SKM-1 (cell line): Measurements from ENCODE around the gene ZNF324.
A peak's percentile ranks its signal among the peaks of the same experiment; 100 is the strongest.
"Not testable (repeated sequence)": the region's sequence is repeated elsewhere in the genome, so short reads cannot be mapped to it uniquely, and the experiment has no call there.

Source experiments
- DNase-seq: peaks from one replicate; lab custom pipeline; 2025; ENCODE audit not compliant: unreplicated experiment; lab: John Stamatoyannopoulos, UW

Gene ZNF324

DNA sequence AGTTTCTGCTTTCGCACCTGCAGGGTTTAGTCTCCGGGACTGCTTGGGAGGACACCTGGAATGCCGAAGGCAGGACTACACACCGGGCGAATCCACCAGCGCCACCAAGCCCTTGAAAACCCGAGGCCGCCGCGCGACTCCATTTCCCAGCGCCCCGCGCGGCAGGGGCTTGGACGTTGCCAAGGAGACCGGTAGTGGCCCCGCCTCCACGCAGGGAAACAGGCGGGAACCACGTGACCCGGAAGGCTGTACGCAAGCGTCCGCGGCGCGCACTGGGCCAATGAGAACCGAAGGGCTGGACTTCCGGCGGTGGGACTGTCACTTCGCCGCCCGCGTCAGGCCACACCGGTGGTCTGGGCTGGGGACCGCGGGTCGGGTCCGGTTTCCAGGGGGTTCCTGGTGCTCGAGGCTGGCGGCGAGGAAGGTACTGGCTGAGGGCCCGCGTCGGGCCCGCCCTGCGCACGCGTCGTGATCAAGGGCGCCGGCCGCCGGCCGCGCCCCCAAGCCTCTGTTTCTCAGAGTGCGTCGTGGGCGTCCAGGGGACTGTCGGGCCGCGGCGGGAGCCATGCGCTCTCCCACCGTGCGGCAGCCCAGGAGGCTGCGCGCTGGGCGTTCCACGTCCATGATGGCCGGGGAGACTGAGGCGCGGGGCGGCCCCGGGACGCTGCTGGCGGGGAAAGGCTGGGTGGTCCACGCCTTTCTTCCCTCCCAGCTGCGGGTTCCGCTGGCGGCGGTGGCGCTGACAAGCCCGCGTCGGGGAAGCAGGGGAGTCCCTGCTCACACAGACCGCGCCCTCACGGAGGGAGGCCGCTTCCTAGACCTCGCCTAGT lies at the start of gene ZNF324:
Gene ZNF324, plus strand, starts transcription at position 321 of the 830 bp plus-strand sequence. CDS start 2,106 bp downstream, outside the sequence.
- peak; percentile 44 for DNase-seq

DNA sequence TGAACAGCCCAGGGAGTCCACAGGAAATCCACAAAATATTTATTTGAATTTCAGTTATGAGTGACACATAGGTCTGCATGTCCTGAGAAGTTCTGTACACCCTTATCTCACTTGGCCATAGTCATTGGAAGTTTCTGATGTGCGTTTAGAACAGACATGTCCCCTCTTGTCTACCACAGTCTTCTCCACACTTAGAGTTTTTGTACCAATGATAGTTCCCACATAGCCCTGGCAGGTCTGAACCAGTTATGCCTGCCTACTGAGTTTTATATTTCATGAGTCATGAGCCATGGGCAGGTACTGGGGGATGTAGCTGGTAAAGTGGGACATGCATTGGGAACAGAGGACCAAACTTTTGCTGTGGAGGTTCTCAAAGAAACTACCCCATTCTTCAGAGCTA lies 38.3 kb upstream of the ZNF324 start:
- DNase-seq = no peak

DNA sequence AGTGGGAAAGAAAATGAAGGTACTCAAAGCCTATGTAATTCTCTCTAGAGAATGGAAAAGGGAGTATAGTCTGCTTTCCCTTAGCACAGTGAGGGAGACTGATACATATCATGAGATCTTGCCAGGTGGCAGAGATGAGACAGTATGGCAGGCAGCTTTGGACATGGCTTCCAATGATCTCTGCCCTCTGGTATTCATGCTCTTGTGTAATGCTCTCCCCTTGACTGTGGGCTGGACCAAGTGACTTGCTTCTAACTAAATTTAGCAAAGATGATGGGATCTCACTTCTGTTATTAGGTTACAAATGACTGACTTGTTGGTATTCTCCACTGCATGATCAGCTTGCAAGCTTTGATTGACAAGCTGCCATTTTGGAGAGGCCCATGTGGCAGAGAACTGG lies 37.1 kb upstream of the ZNF324 start:
- DNase-seq = no peak

DNA sequence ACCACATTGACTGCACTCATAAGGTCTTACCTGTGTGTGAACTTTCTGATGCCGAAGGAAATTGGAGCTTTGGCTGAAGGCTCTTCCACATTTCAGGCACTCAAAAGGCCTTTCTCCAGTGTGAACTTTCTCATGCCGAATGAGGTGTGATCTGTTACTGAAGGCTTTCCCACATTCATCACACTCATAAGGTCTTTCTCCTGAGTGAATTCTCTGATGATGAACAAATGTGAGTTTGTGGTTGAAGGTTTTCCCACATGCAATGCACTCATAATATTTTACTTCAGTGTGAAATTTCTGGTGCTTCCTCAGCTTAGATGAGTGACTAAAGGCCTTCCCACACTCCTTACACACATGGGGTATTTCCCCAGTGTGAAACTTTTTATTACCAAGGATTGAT lies 32.7 kb upstream of the ZNF324 start:
- no peak for DNase-seq

DNA sequence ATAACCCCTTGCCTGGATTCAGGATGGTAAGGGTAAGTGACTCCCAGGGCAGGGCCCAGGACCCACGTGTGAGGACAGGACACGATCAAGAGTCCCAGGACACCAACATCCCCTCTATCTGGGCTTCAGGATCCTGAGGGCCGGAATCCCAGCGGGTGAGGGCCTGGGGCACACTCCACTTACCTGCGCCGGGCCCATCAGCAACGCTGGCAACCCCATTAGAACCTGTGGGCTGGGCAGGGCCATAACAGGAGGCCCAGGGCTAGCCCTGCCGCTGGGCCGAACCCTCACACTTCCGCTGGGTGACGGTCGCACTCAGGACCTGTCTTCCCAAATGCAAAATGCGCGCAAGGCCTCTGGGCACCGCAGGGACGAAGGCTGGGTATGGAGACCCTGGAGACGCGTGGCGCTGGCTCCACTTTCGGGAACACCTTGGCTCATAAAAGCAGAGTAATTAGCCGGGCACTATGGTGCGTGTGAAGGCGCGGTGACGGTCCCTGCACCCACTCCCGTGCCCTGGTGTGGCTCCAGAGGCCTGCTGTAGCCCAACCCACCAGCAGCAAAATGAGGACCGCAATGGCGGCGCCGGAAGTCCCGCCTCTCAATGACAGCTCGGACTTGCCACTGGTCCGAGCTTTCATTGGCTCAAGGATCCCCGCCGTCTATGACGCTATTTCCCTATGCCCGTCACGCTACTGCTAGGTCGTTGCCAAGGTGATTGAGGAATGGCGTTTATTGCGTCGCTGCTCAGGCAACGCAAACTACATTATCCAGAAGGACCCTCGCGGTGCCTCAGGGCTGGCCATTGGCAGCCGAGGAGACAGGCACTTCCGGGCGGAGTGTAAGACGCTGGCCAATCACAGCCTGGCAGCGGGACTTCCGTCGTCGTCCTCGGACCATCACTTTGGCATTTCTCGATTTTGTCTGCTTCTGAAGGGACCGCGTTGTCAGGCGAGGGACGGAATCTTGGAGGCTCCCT lies 27.0 kb upstream of the ZNF324 start, which contains the start of gene ZNF132:
Gene ZNF132, minus strand, starts transcription at position 578 of the 979 bp plus-strand sequence. Its CDS starts 332 bp downstream, at position 246.
- no peak for DNase-seq

DNA sequence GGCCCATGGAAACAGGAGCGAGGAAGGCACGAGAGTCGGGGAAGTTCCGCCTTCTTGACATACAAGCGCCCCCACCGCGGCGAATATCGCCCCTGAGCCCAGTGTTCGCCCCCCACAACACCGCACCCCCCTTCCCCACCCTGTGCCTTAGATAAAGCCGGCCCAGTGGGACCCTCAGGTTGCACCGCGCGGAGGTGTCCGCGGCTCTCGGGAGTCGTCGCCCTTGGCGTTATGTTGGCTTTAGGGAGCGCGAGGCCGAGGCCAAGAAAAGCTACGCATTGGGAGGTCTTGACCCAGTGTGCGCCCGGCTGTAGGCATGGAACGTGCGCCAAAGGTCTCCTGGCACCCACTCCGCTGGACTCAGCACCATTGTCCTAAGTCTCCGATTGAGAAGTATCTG lies 26.3 kb upstream of the ZNF324 start:
- no peak for DNase-seq

DNA sequence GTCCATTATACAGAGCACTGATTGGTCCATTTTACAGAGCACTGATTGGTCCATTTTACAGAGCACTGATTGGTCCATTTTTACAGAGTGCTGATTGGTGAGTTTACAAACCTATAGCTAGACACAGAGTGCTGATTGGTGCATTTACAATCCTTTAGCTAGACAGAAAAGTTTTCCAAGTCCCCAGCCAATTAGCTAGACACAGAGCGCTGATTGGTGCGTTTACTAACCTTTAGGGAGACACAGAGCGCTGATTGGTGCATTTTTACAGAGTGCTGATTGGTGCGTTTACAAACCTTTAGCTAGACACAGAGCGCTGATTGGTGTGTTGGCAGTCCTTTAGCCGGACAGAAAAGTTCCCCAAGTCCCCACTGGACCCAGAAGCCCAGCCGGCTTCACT lies 23.9 kb upstream of the ZNF324 start:
- DNase-seq = not testable (repeated sequence)

DNA sequence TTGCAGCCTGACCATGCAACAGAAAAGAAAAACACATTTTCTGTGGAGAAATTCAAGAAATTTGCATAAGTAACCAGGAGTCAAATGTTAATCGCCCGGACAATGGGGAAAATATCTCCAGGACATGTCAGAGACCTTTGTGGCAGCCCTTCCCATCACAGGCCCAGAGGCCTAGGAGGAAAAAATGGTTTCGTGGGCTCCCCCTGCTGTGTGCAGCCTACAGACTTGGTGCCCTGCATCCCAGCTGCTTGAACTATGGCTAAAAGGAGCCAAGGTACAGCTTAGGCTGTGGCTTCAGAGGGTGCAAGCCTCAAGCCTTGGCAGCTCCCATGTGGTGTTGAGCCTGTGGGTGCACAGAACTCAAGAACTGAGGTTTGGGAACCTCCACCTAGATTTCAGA lies 18.0 kb upstream of the ZNF324 start:
- DNase-seq = not testable (repeated sequence)

DNA sequence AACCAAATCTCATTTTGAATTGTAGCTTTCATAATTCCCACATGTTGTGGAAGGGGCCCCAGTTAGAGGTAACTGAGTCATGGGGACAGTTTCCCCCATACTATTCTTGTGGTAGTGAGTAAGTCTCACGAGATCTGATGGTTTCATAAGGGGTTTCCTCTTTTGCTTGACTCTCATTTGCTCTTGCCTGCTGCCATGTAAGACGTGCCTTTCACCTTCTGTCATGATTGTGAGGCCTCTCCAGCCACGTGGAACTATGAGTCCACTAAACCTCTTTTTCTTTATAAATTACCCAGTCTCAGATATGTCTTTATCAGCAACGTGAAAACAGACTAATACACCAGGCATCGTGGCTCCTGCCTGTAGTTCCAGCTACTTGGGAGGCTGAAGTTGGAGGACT lies 16.9 kb upstream of the ZNF324 start:
- DNase-seq = not testable (repeated sequence)

DNA sequence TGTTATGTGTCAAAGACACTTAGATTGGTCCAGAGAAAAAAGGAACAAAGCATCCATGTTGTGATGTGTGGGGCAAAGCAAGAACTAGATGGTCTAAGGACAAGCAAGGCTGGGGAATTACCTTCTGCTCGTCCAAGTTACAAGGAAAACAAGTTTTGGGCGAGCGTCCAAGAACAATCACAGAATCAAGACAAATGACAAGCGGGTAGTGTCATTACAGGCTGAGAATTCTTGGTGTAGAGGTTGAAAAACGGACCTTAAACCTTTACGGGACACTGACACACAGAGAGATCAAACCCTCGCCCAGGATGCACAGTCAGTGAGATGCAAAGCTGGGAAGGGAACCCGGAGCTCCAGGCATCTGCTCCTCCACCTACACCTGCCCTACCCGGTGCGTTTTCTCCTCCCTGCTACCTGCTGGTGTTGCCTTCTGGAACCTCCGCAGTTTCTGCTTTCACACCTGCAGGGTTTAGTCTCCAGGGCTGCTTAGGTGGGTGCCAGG lies 16.0 kb upstream of the ZNF324 start:
- no peak for DNase-seq

DNA sequence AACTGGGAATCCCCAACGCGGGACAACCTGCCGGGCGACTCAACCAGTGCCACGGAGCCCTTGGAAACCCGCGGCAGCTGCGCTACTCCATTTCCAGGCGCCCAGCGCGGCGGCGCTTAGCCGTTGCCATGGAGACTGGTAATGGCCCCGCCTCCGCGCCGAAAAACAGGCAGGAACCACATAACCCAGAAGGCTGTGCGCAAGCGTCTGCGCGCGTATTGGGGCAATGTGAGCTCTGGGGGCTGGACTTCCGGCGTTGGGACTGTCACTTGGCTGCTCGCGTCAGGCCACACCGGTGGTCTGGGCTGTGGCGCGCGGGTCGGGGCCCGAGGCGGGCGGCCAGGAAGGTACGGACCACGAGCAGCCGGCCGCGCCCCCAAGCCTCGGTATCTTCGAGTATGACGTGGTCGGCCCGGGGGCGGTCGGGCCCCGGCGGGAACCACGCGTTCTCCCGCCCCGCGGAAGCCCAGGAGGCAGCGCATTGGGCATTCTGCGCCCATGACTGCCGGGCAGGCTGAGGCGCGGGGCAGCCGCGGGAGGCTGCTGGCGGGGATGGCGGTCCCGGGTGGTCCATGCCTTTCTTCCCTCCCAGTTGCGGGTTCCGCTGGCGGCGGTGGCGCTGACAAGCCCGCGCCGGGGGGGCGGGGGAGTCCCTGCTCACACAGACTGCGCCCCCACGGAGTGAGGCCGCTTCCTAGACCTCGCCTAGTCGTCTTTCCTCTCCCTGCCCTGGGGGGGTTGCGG lies 15.3 kb upstream of the ZNF324 start, which contains the start of gene ZNF324B:
Gene ZNF324B, plus strand, starts transcription at position 265 of the 744 bp plus-strand sequence. CDS start 2,080 bp downstream, outside the sequence.
- peak; percentile 65 for DNase-seq

DNA sequence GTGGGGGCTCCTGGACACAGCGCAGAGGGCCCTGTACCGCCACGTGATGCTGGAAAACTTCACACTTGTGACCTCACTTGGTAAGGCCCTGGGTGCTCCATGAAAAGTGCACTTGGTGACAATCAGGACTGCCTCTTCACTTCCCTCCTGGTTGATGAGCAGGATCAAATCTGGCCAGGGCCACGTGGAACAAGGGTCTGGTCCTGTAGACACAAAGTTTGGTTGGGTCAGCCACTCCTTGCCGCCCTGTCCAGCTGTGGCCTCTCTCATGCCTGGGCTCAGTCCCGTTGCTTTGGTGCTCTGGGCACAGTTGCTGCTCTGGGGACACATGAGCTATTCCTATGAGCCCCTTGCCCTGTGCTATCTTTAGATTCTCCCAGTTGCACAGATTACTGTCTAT lies 13.1 kb upstream of the ZNF324 start:
- no peak for DNase-seq

DNA sequence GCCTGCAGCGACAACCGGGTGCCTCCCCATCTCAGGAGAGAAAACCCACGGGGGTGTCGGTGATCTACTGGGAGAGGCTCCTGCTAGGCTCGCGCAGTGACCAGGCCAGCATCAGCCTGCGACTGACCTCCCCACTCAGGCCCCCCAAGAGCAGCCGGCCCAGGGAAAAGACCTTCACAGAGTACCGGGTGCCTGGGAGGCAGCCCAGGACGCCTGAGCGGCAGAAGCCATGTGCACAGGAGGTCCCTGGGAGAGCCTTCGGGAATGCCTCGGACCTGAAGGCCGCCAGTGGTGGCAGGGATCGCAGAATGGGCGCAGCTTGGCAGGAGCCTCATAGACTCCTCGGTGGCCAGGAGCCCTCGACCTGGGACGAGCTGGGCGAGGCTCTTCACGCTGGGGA lies 11.6 kb upstream of the ZNF324 start:
- no peak for DNase-seq

DNA sequence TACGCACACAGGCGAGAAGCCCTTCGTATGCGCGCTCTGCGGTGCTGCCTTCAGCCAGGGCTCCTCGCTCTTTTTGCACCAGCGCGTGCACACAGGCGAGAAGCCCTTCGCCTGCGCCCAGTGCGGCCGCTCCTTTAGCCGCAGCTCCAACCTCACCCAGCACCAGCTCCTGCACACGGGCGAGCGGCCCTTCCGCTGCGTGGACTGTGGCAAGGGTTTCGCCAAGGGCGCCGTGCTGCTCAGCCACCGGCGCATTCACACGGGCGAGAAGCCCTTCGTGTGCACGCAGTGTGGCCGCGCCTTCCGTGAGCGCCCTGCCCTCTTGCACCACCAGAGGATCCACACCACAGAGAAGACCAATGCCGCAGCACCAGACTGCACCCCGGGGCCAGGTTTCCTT lies 10.8 kb upstream of the ZNF324 start:
- DNase-seq = no peak

DNA sequence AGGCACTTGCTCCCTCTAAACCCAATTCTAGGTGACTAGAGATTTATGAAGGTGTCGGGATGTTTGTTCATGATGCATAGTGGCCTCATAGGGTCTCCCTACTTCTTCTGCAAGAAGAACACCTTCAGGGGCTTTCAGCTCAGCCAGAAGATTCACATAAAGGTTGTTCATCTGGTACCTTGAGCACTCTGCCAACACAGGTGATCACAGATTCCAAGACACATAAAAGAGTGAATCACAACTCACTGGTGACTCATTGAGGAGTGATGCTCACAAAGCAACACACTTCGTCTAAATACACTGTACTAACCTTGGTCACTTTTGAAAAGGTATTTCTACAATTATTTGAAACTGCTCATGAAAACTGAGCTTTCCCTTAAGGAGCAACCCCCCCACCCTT lies 6.8 kb upstream of the ZNF324 start:
- DNase-seq = no peak

DNA sequence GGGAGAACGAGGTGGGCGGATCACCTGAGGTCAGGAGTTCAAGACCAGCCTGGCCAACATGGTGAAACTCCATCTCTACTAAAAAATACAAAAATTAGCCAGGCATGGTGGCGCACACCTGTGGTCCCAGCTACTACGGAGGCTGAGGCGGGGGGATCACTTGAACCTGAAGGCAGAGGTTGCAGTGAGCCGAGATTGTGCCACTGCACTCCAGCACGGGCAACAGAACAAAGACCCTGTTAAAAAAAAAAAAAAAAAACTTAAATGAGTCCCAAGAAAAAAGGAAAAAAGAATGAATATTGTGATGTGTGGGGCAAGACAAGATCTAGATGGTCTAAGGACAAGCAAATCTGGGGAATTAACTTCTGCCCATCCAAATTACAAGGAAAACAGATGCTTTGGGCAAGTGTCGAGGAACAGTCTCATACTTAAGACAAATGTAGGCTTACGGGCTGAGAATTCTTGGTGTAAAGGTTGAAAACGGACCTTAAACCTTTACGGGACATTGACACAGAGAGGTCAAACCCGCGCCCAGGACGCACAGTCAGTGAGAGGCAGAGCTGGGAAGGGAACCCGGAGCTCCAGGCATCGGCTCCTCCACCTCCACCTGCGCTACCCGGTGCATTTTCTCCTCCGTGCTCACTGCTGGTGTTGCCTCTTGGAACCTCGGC lies 656 bp upstream of the ZNF324 start:
- no peak for DNase-seq

DNA sequence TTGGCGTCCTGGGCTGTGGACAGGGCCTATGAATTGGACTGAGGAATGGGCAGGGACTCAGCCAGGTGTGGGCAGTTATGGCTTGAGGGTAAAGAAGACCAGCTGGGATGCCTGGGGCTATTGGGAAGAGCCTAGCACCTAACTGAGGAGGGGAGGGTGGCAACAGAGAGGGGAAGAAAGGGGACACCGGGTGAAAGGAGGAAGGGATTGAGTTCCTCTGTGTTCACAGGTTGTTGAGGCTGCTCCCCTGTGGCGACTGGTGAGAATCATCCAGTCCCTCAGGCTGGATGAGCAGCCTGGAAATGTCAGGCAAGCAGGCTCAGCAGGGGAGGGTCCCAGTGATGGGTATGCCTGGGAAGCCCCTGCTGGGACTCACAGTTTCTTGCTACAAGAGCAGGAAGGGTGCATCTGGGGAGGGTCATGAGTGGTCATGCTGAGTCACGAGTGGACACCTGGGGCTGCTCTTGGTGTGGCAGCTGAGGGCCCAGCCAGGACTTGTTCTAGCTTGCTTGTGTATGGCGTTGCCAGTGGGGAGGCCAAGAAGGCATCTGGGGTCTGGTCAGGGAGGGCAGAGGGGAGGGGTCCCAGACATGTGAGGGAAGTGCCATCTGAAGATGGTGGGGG lies 1.4 kb downstream of the ZNF324 start:
- no peak for DNase-seq

DNA sequence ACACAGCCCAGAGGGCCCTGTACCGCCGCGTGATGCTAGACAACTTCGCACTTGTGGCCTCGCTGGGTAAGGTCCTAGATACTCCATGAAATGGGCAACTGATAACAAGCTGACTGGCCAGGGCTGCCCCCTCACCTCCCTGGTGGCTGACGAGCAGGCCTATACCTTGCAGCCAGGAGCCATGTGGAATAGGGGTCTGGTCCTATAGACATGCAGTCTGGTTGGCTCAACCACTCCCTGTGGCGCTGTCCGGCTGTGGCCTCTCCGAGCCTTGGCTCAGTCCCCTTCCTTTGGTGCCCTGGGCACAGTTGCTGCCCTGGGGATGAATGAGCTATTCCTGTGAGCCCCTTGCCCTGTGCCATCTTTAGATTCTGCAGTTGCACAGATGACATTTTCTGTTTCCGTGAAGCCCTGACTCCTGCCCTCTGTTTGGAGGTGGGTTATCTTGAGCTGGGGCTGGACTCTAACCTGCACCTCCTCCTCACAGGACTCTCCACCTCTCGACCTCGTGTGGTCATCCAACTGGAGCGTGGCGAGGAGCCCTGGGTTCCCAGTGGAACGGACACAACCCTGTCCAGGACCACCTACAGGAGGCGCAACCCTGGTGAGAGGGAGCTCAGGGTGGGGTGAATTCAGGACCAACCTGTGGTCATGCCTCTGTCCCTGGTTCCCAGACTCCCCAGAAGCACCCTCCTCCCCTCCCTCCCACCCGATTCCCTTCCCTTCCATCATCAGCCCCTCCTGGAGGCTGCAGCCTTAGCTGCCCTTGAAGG lies 2.5 kb downstream of the ZNF324 start:
- DNase-seq = no peak
